CD4-positive, alpha-beta T cell treated with Interleukin-10 for 1 hour (primary cell): ENCODE results near the gene RDH16.
"Not testable (repeated sequence)": the region's sequence is repeated elsewhere in the genome, so short reads cannot be mapped to it uniquely, and the experiment has no call there.

Source experiments
- DNase-seq: peaks from one replicate; pipeline ENCODE4 v3.0.0-alpha.2; 2020

Gene RDH16

DNA sequence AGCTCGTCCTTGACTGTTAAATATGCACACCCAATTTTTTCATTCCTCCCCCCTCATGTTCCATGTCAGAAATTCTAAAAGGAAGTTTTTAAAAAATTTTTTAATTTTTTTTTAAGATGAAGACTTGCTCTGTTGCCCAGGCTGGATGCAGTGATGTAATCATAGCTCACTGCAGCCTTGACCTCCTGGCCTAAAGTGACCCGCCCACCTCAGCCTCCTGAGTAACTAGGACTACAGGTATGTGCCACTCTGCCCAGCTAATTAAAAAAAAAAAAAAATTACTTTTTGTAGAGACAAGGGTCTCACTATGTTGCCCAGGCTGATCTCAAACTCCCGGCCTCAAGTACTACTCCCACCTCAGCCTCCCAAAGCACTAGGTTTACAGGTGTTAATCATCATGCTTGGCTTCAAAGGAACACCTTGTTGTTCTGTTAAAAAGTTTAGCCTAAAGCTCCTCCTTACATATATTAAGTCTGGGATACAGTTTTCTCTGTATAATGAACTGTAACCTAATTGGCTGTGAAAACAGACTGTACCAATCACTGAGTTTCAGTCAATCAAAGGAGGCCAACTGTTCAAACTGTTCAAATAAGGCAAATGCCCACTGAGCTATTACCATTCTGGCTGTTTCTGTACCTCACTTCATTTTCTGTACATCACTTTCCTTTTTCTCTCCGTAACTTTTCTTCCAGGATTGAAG, 41.0 kb downstream of the RDH16 start:
- DNase-seq: no peak

DNA sequence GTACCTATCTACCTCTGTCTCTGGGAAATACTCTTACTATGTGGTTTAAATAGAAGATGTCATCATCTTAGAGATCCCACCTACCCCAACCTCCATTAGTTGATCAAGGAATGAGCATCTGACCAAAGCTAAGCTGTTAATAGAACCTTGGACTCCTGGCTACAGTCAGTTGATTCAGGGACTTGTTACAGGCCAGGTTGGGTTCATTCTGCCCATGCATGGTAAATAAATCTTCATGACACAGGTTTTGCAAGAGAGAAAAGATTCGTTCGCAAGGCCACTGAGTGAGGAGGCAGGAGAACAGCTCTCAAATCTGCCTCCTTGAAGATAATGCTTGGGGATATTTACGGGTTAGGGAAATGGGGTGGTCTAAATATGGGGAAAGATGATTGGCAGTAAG, 42.7 kb downstream of the RDH16 start:
- no peak for DNase-seq

DNA sequence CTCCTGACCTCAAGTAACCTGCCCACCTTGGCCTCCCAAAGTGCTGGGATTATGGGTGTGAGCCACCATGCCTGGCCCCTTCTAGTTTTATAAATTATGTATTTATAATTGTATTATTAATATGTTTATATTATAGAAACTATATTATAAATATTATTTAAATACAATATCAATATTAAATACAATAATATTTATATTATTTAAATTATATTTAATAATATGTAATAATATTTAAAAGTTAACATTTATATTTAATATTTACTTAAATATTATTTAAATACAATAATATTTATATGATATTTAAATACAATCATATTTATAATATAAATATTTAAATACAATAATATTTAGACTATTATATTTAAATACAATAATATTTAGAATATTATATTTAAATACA, 43.2 kb downstream of the RDH16 start:
- no peak for DNase-seq

DNA sequence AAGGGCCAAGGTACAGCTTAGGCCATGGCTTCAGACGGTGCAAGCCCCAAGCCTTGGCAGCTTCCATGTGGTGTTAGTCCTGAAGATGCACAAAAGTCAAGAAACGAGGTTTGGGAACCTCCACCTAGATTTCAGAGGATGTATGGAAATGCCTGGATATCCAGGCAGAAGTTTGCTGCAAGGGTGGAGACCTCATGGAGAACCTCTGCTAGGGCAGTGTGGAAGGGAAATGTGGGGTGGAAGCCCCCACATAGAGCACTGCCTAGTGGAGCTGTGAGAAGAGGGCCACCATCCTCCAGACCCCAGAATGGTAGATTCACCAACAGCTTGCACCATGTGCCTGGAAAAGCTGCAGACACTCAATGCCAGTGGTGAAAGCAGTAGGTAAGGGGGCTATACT, 48.0 kb downstream of the RDH16 start:
- DNase-seq: not testable (repeated sequence)

DNA sequence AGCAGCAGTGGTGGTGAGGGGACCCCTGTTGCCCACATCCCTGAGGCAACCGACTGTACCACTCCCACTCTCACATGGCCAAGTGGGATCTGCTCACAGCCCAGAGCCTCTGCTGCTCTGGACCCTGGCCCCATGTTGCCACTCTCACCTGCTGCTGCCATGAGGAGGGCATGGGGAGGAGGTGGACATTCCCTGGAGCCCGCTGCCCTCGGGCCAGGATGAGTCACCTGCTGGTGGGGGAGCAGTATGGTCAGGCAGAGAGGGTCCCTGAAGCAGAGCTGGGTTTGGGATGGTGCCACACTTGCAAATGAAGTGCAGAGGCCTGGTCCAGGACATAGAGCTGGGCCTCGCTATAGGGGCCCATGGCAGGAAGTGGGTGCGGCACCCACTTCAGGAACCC, 49.3 kb downstream of the RDH16 start:
- no peak for DNase-seq

DNA sequence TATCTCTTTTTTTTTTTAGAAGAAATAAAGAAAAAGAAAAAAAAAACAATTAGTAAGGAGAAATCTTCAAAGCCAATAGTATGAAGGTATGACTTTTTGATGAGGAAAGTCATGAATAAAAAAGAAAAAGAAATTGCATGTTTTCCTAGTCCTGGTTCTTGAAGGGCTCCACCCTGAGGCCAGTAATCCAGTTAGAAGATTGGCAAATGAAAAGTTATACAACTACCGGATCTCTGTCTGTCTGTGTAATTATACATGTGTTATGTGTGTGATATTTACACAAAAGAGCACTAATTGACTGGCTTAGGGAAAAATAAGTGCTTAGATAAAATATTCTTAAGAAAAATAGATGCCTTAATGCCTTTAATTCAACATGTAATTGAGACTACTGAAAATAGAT, 51.6 kb downstream of the RDH16 start:
- no peak for DNase-seq

DNA sequence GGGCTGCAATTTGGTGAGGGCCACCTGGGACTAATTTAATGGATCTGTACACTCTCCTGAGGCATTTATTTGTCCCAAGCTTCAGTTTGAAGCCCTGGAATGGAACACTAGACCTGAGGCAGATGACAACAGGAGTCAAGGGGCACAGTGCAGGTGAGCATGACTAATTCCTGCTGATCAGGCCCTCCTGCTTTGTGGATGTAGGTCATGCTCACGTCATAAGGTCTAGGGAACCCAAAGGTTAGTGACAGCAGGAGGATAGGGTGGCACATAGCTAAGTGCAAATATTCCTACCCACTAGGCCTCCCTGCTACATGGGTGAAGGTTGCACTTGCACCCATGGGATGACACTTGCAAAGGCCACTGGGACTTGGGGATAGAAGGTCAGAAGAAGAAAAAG, 54.0 kb downstream of the RDH16 start:
- no peak for DNase-seq
